NCI-H2227 treated with DMSO at 0.1 percent for 48 hours (cell line): Measurements from ENCODE around the gene LILRB1.
"Not testable (repeated sequence)": the region's sequence is repeated elsewhere in the genome, so short reads cannot be mapped to it uniquely, and the experiment has no call there.

Experiments
- DNase-seq: peaks from one replicate; lab custom pipeline; 2025; lab: John Stamatoyannopoulos, UW

LILRB1 gene

GRCh38 chr19:54630262-54630661 is at the start of gene LILRB1:
TSS of gene LILRB1 (plus strand) at chr19:54630484. CDS start at chr19:54631074, 590 bp downstream.
- DNase-seq, result not testable (repeated sequence)

GRCh38 chr19:54586397-54586796 is 43.9 kb upstream of the LILRB1 start:
- no peak for DNase-seq

GRCh38 chr19:54587026-54587425 is 43.3 kb upstream of the LILRB1 start:
- no peak for DNase-seq

GRCh38 chr19:54593445-54593844 is 36.8 kb upstream of the LILRB1 start, which contains the start of gene LILRA1:
TSS of gene LILRA1 (plus strand) at chr19:54593632. CDS start at chr19:54594245, 613 bp downstream.
- not testable (repeated sequence) for DNase-seq

GRCh38 chr19:54593931-54594626 is 36.2 kb upstream of the LILRB1 start:
- DNase-seq, result not testable (repeated sequence)

- DNase-seq, result no peak
These were observed 35.5 kb upstream of the LILRB1 start for GRCh38 chr19:54594737-54595136.

- DNase-seq, result not testable (repeated sequence)
These were observed 34.4 kb upstream of the LILRB1 start for GRCh38 chr19:54595680-54596436.

GRCh38 chr19:54600212-54600611 is 30.1 kb upstream of the LILRB1 start:
- no peak for DNase-seq

- DNase-seq, result no peak
These were observed 24.1 kb upstream of the LILRB1 start for GRCh38 chr19:54606230-54606629.

GRCh38 chr19:54606891-54607784 is 23.1 kb upstream of the LILRB1 start:
- DNase-seq, result no peak

- DNase-seq, result no peak
These were observed 22.5 kb upstream of the LILRB1 start for GRCh38 chr19:54607785-54608150.

GRCh38 chr19:54608205-54608604 is 22.1 kb upstream of the LILRB1 start:
- no peak for DNase-seq

GRCh38 chr19:54608792-54609191 is 21.5 kb upstream of the LILRB1 start:
- DNase-seq, result no peak

GRCh38 chr19:54609356-54609791 is 20.9 kb upstream of the LILRB1 start:
- no peak for DNase-seq

GRCh38 chr19:54612428-54612827 is 17.9 kb upstream of the LILRB1 start:
- DNase-seq, result no peak

GRCh38 chr19:54614726-54615125 is 15.6 kb upstream of the LILRB1 start:
- DNase-seq, result no peak

- DNase-seq, result no peak
These were observed 14.2 kb upstream of the LILRB1 start for GRCh38 chr19:54616057-54616456.

GRCh38 chr19:54616821-54617560 is 13.3 kb upstream of the LILRB1 start:
- DNase-seq, result no peak

GRCh38 chr19:54620464-54620863 is 9.8 kb upstream of the LILRB1 start:
- DNase-seq, result no peak

- DNase-seq, result no peak
These were observed 7.9 kb upstream of the LILRB1 start for GRCh38 chr19:54622431-54622830.

- DNase-seq, result not testable (repeated sequence)
These were observed 6.0 kb upstream of the LILRB1 start for GRCh38 chr19:54624234-54624633.
